Astrocyte of the spinal cord (primary cell): Measurements from ENCODE around the gene DIP2A.
"Not testable (repeated sequence)": the region's sequence is repeated elsewhere in the genome, so short reads cannot be mapped to it uniquely, and the experiment has no call there.

Experiments
- DNase-seq: peaks from one replicate; pipeline ENCODE4 v3.0.0; 2011; ENCODE audit warnings: low read depth, low spot score
- H3K4me3 ChIP-seq: 2 replicates; pipeline ENCODE4 v1.5.1; 2011; ENCODE audit warnings: low read depth, mild to moderate bottlenecking, low read length, moderate library complexity
- in situ Hi-C: cut with HindIII; loops from 2 replicates; pipeline ENCODE4 v1.10.0; 2017; ENCODE audit warnings: low sequenced_read_pairs
- TF ChIP-seq, protein P1 (sequence below): IDR thresholded peaks from 2 replicates; pipeline ENCODE4 v1.5.1; 2012; ENCODE audit warnings: low read depth, mild to moderate bottlenecking, low read length, inconsistent platforms

DIP2A gene

DNA sequence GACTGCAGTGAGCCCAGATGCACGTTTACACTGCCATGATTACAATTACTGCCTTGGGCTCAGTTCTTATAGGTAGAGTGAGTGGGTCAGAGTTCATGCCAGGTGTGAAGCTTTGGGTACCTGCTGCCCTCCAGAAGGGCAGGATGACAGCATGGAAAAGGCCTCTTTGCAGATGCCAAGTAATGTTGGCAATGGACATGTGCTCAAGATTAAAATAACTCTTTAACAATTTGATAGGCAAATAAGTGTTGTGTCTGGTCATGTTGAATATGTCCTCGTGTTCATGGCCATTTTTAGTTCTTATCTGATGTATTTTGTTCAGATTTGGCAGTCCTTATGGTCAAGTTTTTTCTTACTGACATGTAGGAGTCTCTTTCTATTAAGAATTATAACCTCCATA, 111.4 kb downstream of the DIP2A start:
- in situ Hi-C loops: no loop called here
- no peak for DNase-seq
- H3K4me3 ChIP-seq: no peak overlapping the region
- TF ChIP-seq, protein P1, sequence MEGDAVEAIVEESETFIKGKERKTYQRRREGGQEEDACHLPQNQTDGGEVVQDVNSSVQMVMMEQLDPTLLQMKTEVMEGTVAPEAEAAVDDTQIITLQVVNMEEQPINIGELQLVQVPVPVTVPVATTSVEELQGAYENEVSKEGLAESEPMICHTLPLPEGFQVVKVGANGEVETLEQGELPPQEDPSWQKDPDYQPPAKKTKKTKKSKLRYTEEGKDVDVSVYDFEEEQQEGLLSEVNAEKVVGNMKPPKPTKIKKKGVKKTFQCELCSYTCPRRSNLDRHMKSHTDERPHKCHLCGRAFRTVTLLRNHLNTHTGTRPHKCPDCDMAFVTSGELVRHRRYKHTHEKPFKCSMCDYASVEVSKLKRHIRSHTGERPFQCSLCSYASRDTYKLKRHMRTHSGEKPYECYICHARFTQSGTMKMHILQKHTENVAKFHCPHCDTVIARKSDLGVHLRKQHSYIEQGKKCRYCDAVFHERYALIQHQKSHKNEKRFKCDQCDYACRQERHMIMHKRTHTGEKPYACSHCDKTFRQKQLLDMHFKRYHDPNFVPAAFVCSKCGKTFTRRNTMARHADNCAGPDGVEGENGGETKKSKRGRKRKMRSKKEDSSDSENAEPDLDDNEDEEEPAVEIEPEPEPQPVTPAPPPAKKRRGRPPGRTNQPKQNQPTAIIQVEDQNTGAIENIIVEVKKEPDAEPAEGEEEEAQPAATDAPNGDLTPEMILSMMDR: no peak

DNA sequence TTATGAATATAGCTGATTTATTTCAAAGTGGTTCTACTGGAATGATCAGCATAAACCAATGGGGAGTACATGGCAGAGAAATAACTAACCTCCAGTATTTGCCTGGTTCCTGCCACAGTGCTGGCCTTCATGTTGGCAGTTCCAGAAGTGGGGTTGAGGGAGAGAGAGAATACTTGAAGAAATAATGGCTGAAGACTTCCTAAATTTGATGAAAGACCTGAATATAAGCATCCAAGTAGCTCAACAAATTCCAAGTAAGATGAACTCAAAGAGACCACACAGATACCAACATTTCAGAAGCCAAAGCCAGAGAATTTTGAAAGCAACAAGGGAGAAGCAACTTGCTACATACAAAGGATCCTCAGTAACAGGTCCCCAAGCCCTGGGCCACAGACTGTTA, 111.9 kb downstream of the DIP2A start:
- in situ Hi-C loops: no loop called here
- TF ChIP-seq, protein P1: no peak
- no peak for DNase-seq
- no peak overlapping the region for H3K4me3 ChIP-seq

DNA sequence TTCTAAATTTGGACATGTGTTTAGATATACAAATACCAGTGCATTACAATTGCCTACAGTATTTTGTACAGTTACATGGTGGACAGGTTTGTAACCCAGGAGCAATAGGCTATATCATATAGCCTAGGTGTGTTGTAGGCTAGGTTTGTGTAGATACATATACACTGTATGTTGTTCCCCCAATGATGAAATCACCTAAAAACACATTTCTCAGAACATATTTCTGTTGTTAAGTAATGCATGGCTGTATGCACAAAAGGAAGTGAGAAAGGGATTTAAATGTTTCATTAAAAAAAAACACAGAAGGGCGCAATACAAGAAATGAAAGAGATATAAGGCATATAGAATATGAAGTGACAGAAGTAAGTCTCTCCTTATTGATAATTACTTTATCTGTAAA, 114.2 kb downstream of the DIP2A start:
- TF ChIP-seq, protein P1: no peak
- H3K4me3 ChIP-seq: no peak overlapping the region
- in situ Hi-C loops: no loop called here
- DNase-seq: no peak

DNA sequence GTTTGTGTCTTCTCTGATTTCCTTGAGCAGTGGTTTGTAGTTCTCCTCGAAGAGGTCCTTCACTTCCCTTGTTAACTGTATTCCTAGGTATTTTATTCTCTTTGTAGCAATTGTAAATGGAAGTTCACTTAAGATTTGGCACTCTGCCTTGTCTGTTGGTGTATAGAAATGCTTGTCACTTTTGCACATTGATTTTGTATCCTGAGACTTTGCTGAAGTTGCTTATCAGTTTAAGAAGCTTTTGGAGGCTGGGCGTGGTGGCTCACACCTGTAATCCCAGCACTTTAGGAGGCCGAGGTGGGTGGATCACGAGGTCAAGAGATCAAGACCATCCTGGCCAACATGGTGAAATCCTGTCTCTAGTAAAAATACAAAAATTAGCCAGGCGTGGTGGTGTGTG, 119.1 kb downstream of the DIP2A start:
- in situ Hi-C loops, H3K4me3 ChIP-seq: not testable (repeated sequence)

DNA sequence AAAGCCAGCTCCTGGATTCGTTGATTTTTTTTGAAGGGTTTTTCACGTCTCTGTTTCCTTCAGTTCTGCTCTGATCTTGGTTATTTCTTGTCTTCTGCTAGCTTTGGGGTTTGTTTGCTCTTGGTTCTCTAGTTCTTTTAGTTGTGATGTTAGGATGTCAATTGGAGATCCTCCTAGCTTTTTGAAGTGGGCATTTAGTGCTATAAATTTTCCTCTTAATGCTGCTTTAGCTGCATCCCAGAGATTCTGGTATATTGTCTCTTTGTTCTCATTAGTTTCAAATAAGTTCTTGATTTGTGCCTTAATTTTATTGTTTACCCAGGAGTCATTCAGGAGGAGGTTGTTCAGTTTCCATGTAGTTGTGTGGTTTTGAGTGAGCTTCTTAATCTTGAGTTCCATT, 120.7 kb downstream of the DIP2A start:
- DNase-seq, in situ Hi-C loops, H3K4me3 ChIP-seq: not testable (repeated sequence)

More for the DNA sequence above, 119.1 kb downstream of the DIP2A start:
- DNase-seq: not testable (repeated sequence)

DNA sequence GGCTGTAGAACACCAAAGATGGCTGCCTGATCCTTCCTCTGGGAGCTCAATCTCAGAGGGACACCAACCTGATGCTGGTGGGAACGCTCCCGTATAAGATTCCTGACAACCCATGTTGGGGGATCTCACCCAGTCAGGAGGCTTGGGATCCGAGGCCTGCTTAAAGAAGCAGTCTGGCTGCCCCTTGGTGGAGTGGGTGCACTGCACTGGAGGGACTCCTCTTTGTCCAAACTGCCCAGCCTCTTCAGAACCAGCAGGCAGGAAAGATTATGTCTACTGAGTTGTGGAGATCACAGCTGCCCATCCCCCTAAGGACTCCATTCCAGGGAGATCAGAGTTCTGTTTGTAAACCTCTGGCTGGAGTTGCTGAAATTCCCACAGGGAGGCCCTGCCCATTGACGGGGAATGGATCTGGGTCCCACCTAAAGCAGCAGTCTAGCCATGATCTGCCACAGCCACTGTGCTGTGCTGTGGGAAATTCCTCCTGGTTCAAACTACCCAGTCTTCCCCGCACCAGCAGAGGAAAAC, 123.2 kb downstream of the DIP2A start:
- DNase-seq: no peak
- in situ Hi-C loops: no loop called here
- H3K4me3 ChIP-seq: no peak overlapping the region
- TF ChIP-seq, protein P1: no peak

DNA sequence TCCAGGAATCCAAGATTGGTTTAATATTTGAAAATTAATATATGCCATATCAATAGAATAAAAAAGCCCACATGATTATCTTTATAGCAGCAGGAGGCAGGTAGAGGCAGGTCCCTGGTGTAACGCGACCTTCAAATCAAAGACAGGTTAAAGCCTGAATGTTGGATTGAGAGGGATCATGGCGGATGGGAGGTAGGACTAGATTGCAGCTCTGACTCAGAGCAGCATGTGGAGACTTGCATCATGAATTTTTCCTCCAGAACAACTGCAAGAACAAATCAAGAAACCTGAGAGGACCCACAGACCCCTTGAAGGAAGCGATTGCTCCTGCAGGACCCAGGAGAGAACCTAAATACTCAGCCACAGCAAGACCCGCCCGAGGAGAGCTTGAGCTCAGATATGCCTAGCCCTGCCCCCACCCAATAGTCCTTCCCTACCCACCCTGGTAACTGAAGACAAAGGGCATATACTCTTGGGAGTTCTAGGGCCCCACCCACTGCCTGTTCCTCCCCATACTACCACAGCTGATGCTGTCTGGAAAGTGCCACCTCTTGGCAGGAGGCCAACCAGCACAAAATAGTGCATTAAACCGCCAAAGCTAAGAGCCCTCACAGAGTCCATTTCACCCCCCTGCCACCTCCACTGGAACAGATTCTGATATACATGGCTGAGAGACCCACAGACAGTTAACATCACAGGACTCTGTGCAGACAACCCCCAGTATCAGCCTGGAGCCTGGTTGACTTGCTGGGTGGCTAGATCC, 126.7 kb downstream of the DIP2A start:
- DNase-seq: no peak
- TF ChIP-seq, protein P1: no peak
- no peak overlapping the region for H3K4me3 ChIP-seq
- in situ Hi-C loops: no loop called here
